IPS DF 4.7 (cell line): ENCODE results near the gene LIN9.
"Not testable (repeated sequence)": the region's sequence is repeated elsewhere in the genome, so short reads cannot be mapped to it uniquely, and the experiment has no call there.

Experiments used
- DNase-seq: peaks from one replicate; pipeline ENCODE4 v3.0.0-alpha.2; 2013; ENCODE audit warnings: low spot score; ENCODE audit errors: extremely low read depth

LIN9 gene

GRCh38 chr1:226276077-226276682 lies 32.8 kb downstream of the LIN9 start:
- DNase-seq = no peak

DNA sequence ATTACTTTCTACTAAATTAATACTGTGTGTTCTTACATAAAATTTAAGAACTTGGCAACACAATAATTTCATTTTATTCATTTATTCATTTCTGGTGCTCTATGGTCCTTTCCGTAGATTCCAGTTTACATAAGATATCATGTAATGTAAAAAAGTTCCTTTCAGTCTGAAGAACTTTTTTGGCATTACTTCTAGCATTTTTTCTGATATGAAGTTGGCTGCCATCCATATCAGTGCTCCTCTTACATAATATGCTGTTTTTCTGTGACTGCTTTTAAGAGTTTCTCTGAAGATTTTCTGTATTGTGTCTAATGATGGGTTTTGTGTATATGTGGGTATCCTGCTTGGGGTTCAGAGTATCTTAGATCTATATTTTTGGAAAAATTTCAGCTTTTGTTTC lies 34.8 kb downstream of the LIN9 start:
- no peak for DNase-seq

GRCh38 chr1:226272233-226272902 lies 36.6 kb downstream of the LIN9 start:
- DNase-seq = not testable (repeated sequence)

DNA sequence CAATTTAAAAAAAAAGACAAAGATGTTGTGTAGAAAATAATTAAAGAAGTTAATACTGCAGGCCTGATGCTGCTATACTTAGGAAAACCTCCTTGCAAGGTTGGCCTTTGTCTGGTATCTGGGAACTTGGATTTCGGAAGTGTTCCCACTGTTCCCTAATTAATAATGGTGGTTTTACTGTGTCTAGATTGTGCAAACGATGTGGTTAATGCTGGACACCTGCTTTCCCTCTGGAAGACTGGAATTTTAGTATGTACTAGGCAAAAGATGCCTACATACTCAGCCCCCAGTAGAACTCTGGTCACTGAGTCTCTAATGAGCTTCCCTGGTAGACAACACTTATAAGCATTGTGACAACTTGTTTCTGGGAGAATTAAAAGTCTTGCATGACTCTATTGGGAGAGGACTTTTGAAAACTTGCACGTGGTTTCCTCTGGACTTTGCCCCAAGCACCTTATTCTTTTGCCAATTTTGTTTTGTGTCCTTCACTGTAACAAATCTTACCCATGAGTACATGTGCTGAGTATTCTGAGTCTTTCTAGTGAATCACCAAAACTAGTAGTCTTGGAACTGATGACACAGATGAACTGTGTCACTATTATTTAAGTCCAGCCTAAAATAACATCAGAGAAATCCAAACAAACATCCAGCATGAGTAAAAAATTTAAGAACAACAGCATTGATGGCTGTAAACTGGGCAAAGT lies 40.4 kb downstream of the LIN9 start:
- no peak for DNase-seq

GRCh38 chr1:226261818-226262217 lies 47.1 kb downstream of the LIN9 start:
- no peak for DNase-seq

DNA sequence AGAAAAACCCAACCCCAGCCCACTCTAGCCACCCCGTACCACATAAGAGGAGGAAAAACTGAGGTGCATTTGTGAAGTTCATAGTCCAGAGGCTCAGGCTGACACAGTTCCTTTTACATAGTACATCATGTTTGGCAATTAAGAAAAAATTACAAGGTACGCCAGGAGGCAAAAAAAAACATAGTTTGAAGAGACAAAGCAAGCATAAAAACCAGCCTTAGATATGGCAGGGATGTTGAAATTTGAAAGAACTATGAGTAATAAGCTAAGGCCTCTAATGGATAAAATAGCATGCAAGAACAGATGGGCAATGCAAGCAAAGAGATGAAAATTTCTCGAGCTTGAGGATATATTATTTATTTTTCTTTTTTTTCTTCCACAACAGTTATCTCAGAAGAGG lies 53.6 kb downstream of the LIN9 start:
- no peak for DNase-seq

DNA sequence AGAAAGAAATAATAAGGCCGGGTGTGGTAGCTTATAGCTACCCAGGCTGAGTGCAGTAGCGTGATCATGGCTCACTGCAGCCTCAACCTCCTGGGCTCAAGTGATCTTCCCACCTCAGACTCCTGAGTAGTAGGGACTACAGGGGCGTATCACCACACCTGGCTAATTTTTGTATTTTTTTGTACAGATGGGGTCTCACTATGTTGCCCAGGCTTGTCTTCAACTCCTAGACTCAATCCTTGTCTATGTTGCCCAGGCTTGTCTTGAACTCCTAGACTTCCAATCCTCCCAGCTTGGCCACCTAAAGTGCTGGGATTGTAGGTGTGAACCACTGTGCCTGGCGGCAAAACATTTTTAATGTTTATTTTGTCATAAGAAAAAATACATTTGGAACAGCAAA lies 55.0 kb downstream of the LIN9 start:
- DNase-seq = no peak

DNA sequence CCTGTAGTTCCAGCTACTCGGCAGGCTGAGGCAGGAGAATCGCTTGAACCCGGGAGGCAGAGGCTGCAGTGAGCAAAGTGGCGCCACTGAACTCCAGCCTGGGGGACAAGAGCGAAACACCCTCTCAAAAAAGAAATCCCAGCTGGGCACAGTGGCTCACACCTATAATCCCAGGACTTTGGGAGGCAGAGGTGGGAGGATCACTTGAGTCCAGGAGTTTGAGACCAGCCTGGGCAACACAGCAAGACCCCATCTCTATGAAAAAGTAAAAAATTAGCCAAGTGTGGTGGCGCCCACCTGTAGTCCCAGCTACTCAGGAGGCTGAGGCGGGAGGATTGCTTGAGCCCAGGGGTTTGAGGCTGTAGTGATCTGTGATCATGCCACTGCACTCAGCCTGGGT lies 56.1 kb downstream of the LIN9 start:
- DNase-seq = not testable (repeated sequence)

DNA sequence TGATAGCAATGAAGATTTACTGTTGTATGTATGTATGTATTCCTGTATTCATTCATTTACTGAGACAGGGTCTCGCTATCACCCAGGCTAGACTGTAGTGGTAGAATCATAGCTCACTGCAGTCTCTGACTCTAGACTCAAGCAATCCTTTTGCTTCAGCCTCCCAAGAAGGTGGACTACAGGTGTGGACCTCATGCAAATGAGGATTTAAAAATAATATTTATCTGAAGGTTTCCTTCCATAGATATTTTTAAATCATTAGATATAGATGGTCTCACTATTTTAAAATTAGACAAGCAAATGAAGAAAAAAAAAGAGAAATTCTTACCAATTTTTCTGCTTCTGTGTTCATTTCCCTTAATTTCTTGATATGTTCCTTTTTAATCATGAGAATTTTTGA lies 58.5 kb downstream of the LIN9 start:
- DNase-seq = no peak

- DNase-seq = no peak
These were observed 60.2 kb downstream of the LIN9 start for GRCh38 chr1:226248796-226249195.

GRCh38 chr1:226248091-226248490 lies 60.9 kb downstream of the LIN9 start:
- no peak for DNase-seq

GRCh38 chr1:226239421-226239820 lies 69.5 kb downstream of the LIN9 start:
- DNase-seq = no peak

GRCh38 chr1:226236826-226237225 lies 72.1 kb downstream of the LIN9 start:
- DNase-seq = no peak

DNA sequence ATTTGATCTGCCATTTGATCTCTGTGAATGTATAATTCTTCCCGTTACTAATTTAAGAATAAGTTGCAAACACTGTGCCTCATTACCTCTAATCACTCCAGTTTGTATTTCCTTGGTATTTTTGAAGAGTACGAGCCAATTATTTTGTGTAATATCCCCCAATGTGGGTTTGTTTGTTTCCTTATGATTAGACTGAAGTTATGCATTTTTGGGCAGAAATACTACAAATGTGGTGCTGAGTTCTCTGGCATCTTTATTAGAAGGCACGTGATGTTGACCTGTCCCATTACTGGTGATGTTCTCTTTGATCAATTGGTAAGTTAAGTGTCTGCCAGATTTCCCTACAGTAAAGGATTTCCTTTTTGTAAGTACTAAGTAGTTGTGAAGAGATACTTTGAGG lies 75.2 kb downstream of the LIN9 start:
- DNase-seq = no peak

DNA sequence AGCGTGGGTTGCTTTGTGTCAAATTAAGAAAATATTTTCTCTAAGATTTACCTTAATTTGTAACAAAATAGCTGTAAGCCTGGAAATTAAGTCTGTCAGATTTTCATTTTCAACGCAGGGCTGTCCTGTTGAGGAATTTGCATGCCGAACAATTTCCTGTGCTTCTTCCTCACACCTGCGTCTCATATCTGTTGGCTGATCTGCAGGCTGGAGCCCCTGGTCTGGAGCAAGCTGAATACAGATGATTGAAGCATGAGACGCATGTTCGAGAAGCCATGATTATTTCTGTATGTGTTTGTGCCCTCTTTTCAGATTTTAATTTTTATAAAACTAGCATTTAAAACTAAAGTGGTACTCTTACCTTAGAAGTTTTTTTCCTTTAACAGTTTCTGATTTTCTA lies 75.7 kb downstream of the LIN9 start:
- DNase-seq = no peak

- DNase-seq = no peak
These were observed 82.4 kb downstream of the LIN9 start for GRCh38 chr1:226226601-226227000.

DNA sequence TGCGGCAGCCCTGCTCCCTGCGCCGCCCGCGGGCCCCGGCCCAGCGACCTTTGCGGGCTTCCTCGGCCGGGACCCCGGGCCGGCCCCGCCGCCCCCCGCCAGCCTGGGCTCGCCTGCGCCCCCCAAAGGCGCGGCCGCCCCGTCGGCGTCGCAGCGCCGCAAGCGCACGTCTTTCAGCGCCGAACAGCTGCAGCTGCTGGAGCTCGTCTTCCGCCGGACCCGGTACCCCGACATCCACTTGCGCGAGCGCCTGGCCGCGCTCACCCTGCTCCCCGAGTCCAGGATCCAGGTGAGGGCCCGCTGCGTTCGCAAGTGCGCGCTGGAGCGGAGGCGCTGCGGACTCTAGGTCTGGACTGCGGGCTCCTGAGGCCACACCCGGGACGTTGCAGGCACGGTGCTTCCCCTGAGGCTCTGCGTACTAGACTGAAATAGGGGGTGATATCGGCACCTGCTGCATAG lies 85.1 kb downstream of the LIN9 start:
- no peak for DNase-seq

GRCh38 chr1:226223157-226223785 lies 85.7 kb downstream of the LIN9 start, which contains the start of gene MIXL1:
Gene MIXL1 (plus strand): TSS chr1:226223664. CDS start chr1:226223682, 18 bp downstream.
- DNase-seq = no peak

DNA sequence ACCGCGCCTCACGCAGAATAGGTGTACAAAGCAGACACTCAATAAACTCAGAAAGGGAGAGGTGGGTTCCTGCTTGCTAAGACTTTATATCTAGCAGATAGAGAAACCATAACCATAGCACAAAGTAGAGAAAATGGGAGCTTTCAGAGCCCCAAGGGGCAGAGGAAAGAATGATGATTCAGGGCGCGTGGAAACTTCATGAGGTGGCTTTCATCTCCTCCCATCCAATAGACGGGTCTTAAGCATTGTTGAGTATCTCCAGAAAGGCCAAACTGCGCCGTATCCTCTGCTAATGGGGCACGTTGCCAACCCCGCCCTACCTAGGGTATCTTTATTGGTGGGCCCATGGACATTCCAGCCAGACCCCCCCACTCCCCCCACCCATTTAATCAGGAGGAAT lies 86.3 kb downstream of the LIN9 start:
- DNase-seq = no peak

GRCh38 chr1:226220473-226221189 lies 88.3 kb downstream of the LIN9 start:
- no peak for DNase-seq

DNA sequence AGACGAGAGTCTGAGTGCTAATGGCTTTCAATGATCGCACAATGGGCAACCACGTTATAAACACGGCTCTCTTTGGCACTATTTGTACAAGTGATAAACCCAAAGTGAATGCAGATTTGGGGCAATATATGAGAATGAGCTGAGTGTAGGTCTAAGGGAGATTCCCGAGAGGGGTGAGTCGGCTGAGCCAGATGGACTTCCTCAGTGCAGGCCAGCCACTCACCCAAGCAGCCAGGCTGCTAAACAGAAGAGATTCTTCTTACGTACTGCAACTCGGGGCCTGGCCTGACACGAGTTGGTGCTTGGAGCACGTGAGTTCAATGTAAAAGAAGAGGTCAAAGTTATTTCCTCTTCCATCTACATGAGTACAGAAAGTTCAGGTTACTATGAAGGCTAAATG lies 91.7 kb downstream of the LIN9 start:
- DNase-seq = no peak
